ENCODE data around the gene EGFL8.

GRCh38 chr6:32167761-32168262, 3.4 kb downstream of the EGFL8 start:
- no peak for TF ChIP-seq EP300 (IDR thresholded peaks at IDR 0.05)
- TF ChIP-seq, protein P1, sequence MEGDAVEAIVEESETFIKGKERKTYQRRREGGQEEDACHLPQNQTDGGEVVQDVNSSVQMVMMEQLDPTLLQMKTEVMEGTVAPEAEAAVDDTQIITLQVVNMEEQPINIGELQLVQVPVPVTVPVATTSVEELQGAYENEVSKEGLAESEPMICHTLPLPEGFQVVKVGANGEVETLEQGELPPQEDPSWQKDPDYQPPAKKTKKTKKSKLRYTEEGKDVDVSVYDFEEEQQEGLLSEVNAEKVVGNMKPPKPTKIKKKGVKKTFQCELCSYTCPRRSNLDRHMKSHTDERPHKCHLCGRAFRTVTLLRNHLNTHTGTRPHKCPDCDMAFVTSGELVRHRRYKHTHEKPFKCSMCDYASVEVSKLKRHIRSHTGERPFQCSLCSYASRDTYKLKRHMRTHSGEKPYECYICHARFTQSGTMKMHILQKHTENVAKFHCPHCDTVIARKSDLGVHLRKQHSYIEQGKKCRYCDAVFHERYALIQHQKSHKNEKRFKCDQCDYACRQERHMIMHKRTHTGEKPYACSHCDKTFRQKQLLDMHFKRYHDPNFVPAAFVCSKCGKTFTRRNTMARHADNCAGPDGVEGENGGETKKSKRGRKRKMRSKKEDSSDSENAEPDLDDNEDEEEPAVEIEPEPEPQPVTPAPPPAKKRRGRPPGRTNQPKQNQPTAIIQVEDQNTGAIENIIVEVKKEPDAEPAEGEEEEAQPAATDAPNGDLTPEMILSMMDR (IDR thresholded peaks at IDR 0.05): no peak
